HK-2 (cell line): ENCODE measurements around the gene CDC42BPB.

Experiments used
- DNase-seq: peaks from one replicate; pipeline ENCODE4 v3.0.0-alpha.2; 2018; ENCODE audit not compliant: unreplicated experiment

CDC42BPB gene

GRCh38 chr14:103094406-103095209, 37.3 kb upstream of the CDC42BPB start, which contains the start of gene EXOC3L4:
TSS of gene EXOC3L4 (plus strand) at chr14:103094725. CDS start at chr14:103100220, 5,495 bp downstream.
- no peak for DNase-seq

DNA sequence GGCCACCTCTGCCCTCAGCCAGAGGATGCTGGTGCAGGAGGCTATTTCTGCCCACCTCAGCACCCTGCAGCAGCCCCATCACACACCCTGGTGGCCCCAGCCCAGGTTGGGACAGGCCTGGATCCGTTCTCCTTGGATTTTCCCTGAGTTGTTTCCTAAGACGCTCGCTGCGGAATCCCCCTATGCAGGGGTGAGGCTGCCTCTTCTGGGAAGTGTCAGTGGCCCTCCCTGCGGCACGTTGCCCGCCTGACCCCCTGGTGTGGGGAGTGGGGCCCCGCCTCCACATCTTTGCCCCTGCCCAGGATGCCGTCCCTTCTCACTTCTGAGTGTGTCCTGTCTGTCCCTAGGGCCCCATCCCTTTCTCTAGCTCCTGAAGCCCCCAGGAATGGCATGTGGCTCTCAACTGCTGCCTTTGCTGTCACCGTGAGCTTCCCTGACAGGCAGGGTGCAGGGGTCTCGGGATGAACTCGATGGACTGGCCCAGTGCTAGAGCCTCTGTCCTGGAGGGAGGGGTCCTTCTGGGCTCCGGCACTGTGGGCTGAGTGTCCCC, 36.6 kb upstream of the CDC42BPB start:
- no peak for DNase-seq

GRCh38 chr14:103091883-103092222, 34.5 kb upstream of the CDC42BPB start:
- no peak for DNase-seq

DNA sequence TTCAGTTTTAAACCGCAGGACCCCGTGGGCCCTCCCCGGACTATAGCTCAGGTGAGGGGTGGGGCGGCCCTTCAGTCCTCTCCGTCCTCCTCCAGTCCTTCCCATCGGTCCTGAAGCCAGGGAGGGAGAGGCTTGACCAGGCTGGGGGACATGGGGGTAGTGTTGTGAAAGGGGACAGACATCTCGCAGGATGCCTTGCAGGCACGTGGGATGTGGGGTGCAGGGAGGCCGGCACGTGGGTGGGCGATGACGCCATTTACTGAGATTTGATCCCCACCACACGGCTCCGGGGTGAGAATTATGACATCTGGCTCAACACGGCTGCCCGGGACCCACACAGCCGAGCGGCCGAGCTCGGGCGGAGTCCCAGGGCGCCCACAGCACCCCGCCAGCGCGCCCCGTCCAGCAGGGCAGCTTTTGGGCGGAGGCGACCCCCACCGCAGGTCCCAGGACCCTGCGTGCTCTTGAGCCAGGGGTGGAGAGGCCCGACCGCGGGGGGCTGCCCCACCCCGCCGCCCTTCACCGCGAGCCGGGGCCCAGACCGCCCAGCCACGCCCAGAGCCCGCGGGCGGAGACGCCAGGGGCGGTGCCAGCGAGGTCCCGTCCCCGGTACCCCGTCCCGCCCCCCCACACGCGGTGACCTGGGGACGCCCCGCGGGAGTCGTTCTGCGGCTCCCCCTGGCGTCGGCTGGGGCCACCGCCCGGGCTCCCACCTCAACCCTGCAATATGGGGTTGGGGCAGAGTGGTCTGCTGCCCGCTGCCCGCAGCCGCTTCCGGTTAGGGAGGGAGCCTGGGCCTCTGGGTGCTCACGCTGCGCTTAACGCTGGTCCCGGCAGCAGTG, 33.9 kb upstream of the CDC42BPB start:
- no peak for DNase-seq

DNA sequence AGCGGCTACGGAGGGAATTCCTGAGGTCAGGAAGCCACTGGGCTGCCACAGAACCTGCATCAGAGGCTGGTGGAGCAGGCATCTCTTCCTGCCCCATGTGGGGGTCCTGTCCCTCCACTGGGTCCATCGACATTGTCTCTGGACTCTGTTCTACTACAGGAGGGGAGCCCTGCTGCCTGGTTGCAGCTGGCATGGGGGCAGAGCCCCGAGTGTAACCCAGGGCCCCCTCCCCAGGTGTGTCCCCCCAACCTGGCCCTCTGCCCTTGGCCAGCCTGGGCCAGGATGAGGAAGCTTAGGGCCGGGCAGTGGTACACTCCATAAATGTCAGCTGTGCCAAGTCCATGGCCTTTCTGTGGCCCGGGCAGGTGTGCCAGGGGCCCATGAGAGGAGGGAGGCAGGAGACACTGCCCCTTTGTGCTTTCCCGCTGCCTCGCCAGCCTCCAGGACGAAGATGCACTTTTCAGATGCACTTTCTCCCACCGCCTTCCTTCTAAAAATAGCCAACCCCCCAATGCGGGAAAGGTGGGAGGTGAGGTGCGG, 33.2 kb upstream of the CDC42BPB start:
- no peak for DNase-seq

DNA sequence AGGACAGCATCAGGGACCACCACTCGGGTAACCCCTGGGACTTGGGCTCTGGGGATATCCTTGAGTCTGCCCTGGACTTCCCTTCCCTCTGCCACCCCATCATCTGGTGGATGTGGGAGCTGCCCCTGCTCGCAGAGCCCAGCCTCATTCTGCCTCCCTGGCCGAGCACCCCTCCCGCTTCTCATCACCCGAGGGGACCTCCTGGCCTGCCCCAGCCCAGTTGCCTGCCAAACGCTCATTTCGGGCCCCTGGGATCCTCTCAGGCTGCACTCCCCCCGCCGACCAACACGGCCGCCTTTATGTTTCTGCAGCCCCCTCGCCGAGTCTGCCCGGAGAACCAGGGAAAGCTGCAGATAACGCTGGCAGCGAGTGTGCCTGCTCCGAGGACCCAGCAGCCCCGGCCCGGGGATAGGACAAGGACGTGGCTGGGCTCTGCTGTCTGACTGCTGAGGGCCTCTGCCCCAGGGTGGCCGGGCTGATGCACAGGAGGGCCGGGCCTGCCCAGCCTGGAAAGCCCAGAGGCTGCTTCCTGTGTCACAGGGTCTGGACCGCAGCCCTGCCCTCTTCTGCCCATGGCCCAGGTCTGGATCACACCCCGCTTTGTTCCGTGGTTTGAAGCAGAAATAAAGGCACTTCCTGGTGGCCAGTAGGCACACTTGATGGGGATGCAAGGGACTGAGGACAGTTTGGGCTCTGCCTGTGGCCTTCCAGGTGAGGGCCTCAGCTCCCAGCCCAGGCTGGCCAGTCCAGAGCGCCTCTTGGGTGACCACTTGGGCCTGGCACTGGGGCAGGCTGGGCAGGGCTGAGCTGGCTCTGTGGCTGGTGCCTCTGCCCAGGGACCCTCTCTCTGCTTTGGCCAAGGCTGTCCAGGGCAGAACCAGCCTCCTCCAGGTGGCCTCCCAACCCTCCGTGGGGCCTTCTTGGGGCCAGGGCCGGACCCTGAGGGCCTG, 32.3 kb upstream of the CDC42BPB start:
- DNase-seq = no peak

DNA sequence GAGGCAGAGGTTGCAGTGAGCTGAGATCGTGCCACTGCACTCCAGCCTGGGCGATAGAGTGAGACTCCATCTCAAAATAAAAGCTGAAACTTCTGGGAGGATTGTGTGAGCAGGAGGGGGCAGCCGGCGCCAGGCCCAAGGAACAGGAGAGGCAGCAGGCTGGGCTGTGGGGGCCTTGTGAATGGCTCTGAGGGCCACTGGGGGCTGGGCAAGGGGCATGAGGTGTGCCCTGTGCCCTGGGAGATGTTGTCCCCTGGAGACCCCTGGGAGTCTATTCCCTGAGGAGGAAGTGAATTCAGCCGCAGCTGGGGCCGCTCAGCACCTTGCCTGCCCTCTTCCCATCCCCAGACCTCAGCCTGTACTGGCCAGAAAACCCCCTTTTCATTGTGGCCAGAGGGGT, 31.6 kb upstream of the CDC42BPB start:
- DNase-seq = no peak

- no peak for DNase-seq
These were observed 30.0 kb upstream of the CDC42BPB start for GRCh38 chr14:103087343-103087835.

DNA sequence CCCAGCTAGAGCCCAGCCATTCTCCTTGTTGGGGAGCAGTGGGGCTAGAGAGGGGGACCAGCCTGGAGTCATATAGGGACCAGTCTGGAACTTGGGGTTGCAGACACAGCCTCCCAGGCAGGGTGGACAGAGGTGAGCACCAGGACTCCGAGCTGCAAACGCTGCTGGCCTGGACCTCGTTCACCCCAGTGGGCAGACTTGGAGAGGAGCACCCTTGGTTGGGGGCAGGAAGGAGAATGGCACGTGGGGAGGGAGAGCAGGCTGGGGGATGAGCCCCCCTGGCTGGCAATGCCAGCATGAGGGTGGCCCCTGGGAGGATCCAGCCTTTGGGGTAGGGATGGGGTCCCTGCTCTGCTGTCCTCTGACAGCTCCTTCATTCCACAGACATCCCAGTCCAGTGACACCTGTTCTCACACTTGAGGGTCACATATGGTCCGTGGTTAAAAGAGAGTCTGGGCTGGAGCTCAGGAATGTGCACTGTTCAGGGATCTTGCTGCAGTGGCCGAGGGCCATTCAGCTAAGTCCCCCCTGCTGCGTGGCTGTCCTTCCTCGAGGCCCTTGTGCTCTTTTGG, 29.5 kb upstream of the CDC42BPB start:
- DNase-seq = no peak

DNA sequence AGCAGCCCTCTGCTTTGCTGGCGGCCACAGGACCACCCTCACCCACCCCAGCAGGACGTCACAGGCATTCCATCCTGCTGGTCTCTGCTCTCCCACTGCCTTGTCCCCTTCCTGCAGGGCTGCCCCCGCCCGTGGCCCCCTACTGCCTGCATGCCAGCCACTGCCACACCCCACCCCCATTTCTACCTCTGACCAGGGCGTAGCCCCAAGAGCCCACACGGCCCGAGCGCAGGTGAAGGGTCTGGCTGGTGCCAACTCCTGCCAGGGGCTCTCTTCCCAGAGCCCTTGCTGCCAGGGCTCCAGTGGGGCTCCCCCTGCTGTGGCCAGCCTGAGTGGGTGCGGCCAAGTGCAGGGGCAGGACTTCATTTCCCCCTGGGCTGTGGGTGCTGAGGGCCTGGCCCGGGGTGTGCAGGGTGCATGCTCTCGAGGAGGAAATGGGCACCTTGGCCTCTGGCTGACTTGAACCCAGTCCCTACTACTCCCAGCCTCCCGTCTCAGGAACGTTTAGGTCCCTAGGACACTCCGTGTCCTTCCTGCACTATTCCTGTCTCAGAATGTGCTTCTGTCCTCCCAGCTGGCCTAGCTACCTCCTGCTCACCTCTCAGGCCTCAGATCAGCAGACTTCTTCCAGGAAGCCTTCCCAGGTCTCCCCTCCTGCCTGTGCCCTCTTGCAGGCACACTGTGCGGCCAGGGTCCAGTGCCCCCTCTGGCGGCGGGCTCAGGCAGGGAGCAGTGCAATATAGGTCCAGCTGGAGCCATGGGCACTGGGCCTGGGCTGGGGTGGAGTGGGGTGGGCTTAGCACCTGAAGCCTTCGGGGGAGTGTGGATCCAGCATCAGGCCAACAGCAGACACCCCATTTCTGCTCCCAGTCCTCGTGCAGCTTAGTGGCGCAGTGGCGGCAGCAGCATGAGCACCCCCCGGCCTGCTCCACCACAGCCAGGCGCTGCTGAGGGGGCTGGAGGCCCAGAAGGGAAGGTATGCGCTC, 28.1 kb upstream of the CDC42BPB start:
- DNase-seq = no peak

DNA sequence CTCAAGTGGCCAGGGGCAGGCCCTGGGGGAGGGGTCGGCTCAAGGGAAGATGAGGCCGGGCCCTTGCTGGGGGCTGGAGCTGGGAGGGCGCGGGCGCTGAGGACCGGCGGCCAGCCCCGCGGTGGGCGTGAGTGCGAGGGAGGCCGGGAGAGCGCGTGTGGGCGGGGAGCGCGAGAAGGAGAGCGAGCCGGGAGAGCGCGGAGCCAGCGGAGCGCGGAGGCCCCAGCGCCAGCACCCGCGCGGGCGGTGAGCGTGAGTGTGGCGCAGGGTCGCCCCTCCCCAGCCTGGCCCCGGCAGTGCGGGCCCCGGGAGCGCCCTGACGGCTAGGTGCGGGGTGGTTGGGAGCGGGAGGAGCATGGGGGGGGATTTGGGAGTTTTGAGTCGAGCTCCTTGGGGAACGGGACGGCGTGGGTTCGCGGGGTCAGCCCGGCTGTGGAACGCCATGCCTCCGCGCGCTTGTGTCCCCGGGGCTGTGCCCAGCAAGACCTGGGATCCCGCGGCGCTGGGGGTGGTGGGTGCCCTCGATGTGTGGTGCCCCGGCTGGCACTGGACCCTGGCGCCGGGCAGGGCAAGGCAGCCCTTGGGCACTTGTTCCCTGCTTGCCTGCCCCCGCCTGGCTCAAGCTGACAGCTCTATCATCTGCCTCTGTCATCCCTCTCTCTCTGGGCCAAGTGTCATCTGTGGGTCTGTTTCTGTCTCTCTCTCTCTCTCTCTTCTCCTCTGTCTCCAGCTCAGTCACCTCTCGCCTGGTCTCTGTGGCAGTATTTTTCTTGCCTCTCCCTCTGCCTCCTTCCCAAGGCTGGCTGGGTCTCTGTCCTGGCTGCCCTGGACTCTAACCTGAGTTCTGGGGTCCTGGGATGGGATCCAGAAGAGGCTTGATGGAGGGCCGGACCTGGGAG, 26.9 kb upstream of the CDC42BPB start, which contains the start of gene LBHD2:
LBHD2 (plus strand) TSS at position 190 of the 899 bp plus-strand sequence. CDS start 1,803 bp downstream, outside the sequence.
- DNase-seq = no peak

GRCh38 chr14:103081951-103082350, 24.6 kb upstream of the CDC42BPB start:
- DNase-seq = no peak

GRCh38 chr14:103078860-103079587, 21.7 kb upstream of the CDC42BPB start:
- DNase-seq = no peak

GRCh38 chr14:103078420-103078749, 21.0 kb upstream of the CDC42BPB start:
- DNase-seq = peak; percentile 75

- DNase-seq = peak; percentile 90
These were observed 17.5 kb upstream of the CDC42BPB start for GRCh38 chr14:103074729-103075367.

DNA sequence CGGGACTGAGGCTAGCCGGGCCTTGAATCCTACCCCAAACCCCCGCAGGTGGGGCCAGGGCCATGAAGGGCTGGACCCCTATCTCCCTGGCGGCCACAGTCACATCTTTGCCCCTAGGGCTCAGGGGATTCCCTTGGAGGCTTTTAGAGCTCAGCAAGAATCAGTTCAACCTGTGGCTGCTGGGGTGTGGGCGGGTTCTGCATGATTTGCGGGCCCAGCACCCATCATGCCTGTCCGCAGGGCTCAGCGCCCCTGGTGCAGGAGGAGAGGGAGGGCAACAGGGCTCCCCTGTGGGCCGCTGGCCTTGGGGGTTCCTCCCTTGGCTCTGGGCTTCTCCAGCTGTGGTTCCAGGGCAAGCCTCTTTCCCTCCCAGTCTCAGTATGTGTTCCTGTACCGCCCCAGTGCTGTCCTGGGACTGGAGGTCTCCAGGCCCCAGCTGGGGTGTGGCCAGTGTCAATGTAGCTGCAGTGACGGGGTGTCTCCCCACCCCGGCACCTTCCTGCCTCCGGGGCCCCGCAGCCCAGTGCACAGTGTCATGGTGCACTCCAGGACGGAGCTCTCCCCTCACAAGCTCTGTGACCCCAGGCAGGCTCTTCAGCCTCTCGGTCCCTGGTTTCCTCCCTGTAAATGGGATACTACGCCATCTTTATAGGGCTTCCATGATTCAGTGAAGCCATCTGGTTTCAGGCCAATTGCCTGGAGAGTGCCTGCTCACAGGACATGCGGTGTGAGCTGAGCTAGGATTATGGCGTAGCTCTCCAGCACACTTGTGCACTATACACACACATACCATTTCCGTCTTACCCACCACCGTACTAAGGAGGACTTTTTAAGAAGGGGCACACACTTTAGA, 16.8 kb upstream of the CDC42BPB start:
- DNase-seq = peak; percentile 75
